Activated gamma-delta T cell treated with anti-CD3 and anti-CD28 coated beads, Interleukin-2, amount 50 U/mL, for 16 hours (primary cell): ENCODE data around the gene ZNF561.
A peak's percentile ranks its signal among the peaks of the same experiment; 100 is the strongest.
"Not testable (repeated sequence)": the region's sequence is repeated elsewhere in the genome, so short reads cannot be mapped to it uniquely, and the experiment has no call there.

Experiments used
- DNase-seq: peaks from one replicate; pipeline ENCODE4 v3.0.0-alpha.2; 2020; ENCODE audit warnings: low read depth

The ZNF561 gene

DNA sequence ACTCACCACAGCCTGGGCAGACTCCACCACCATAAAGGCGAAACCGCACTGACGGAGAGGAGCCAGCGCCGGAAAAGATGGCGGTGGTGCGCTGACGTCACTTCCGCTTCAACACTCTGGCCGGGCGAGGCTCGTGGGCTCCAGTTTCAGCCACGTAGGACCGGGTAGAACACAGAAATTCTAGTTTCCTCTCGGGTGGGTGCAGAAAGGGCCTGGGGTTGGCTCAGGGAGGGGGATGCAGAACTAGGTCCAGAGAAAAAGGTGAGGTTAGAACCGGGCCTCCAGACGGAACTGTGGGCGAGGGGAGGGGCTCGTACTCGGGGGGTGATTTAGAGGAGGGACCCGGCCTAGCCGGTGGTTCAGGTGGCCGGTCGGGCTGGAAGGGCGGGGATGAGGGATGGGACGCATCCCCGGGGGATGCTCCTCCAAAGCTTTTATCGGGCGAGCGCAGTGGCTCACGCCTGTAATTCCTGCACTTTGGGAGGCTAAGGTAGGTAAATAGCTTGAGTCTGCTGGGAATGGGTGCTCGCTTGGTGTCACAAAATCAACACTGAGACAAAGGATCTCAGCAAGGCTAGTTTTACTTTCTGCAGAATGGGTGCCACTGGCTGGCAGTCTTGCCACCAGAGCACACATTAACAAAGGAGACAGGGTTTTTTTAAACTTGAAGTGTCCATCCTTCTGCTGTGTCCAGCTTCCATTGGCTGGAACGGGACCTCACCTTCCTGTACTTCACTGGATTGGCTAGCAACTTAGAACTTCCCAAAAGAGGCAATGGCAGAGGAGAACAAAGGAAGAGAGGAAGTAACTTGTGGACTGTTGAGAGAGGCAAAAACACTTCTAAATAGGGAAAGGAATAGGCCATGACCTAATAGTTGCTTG, at the start of gene ZNF561:
TSS of gene ZNF561 (minus strand) at position 77 of the 882 bp plus-strand sequence. CDS start 1,776 bp downstream, outside the sequence.
- DNase-seq: peak; percentile 84

GRCh38 chr19:9668544-9668943, 47.5 kb upstream of the ZNF561 start:
- no peak for DNase-seq

GRCh38 chr19:9667898-9668297, 46.9 kb upstream of the ZNF561 start:
- DNase-seq: no peak

GRCh38 chr19:9658769-9659168, 37.7 kb upstream of the ZNF561 start:
- DNase-seq: no peak

GRCh38 chr19:9653066-9653555, 32.1 kb upstream of the ZNF561 start:
- DNase-seq: not testable (repeated sequence)

GRCh38 chr19:9651464-9651863, 30.4 kb upstream of the ZNF561 start:
- not testable (repeated sequence) for DNase-seq

DNA sequence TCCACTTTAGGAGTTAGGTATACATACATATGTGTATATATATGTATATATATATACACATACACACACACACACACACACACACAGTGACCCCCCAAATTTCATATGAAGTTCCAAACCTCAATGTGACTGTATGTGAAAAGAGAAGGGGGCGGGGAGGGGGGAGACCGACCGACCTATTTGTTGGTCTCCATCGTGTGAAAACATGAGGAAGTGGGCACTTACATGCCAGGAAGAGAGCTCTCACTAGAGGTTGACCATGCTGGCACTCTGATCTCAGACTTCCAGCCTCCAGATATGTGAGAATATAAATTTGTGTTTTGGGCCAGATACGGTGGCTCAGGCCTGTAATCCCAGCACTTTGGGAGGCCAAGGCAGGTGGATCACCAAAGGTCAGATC, 29.3 kb upstream of the ZNF561 start:
- DNase-seq: no peak

- no peak for DNase-seq
Measured at GRCh38 chr19:9645472-9645871, 24.4 kb upstream of the ZNF561 start.

- no peak for DNase-seq
Measured at GRCh38 chr19:9644472-9644871, 23.4 kb upstream of the ZNF561 start.

DNA sequence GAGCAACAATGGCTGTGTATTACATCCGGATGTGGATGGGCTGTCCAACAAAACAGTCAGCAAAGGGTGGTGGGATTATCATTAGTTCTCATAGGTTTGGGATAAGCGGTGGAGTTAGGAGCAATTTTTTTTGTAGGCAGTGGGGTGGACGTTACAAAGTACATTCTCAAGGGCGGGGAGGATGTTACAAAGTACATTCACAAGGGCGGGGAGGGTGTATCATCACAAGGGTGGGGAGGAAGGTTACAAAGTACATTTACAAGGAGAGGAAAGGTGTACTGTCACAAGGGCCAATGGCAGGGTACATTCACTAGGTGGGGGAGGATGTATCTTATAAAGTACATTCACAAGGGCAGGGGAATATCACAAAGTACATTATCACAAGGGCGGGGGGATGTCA, 20.8 kb upstream of the ZNF561 start:
- no peak for DNase-seq

- no peak for DNase-seq
Measured at GRCh38 chr19:9640956-9641355, 19.9 kb upstream of the ZNF561 start.

DNA sequence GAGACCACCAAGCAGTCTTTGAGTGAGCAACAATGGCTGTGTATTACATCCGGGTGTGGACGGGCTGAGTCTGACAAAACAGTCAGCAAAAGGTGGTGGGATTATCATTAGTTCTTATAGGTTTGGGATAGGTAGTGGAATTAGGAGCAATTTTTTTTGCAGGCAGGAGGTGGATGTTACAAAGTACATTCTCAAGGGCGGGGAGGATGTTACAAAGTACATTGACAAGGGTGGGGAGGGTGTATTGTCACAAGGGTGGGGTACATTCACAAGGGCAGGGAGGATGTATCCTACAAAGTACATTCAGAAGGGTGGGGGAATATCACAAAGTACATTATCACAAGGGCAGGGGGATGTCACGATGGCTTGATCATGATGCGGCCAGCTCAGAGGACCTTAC, 15.0 kb upstream of the ZNF561 start:
- DNase-seq: no peak

GRCh38 chr19:9627856-9628255, 6.8 kb upstream of the ZNF561 start:
- no peak for DNase-seq

DNA sequence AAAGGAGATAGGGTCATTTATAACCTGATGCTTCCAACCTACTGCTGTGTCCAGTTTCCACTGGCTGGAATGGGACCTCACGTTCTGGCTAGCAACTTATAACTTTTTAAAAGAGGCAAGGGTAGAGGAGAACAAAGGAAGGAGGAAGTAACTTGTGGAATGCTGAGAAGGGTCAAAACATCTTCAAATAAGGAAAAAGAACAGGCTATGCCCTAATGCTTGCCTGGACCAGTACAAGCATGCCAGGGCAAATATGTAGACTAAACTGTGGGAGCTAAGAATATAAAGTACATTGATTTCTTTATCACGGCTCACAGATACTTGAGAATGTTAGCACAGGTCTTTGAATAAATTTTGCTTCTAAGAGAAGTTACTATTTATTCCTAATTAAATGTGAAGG, 1.5 kb upstream of the ZNF561 start:
- no peak for DNase-seq

GRCh38 chr19:9620842-9621155, 233 bp downstream of the ZNF561 start:
- no peak for DNase-seq

- DNase-seq: no peak
Measured at GRCh38 chr19:9615844-9616243, 5.2 kb downstream of the ZNF561 start.

DNA sequence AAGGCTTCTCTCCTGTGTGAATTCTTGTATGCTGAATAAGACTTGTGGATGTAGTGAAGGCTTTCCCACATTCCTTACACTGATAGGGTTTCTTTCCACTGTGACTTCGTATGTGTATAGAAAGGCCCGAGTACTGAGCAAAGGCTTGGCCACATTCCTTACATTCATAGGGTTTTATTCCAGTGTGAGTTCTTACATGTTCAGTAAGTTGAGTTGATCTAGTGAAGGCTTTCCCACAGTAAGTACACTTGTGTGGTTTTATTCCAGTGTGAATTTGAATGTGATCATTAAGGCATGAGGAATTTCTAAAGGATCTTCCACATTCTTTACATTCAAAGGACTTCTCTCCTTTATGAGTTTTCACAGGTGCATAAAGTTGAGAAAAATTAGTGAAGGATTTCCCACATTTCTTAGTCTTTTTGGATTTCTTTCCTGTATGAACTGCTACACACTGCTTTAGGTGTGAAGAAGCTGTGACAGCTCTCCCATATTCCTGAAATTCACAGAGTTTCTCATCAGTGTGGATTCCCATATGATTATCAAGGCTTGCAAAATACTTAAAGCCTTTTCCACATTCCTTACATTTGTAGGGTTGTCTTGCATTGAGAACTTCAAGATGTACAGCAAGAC, 10.4 kb downstream of the ZNF561 start:
- DNase-seq: no peak

DNA sequence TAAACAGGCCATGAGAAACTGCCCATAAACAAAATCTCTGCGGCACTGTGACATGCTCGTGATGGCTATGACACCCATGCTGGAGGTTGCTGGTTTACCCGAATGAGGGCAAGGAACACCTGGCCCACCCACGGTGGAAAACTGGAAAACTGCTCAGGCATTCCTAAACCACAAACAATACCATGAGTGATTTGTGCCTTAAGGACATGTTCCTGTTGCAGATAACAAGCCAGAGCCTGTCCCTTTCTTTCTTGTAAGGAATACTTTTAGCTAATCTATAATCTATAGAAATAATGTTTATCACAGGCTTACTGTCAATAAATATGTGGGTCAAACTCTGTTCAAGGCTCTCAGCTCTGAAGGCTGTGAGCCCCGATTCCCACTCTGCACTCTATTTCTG, 12.1 kb downstream of the ZNF561 start:
- DNase-seq: no peak

DNA sequence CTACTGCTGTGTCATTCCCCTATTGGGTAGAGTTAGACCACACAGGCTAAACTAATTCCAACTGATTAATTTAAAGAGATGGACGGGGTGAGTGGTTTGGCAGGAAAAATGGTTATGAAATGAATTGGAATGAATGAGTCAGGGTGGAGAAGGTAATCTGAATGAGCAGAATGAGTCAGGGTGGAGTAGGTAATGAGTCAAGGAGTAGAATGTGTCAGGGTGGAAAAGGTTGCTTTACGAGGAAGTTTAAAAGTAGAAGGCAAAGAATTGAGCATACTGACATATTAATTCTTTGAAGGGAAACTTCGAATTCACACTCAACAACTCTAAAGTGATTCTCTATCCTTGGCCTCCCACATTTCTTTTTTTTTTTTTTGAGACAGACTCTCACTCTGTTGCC, 24.0 kb downstream of the ZNF561 start:
- DNase-seq: no peak

GRCh38 chr19:9586764-9587163, 34.3 kb downstream of the ZNF561 start:
- peak; percentile 69 for DNase-seq

DNA sequence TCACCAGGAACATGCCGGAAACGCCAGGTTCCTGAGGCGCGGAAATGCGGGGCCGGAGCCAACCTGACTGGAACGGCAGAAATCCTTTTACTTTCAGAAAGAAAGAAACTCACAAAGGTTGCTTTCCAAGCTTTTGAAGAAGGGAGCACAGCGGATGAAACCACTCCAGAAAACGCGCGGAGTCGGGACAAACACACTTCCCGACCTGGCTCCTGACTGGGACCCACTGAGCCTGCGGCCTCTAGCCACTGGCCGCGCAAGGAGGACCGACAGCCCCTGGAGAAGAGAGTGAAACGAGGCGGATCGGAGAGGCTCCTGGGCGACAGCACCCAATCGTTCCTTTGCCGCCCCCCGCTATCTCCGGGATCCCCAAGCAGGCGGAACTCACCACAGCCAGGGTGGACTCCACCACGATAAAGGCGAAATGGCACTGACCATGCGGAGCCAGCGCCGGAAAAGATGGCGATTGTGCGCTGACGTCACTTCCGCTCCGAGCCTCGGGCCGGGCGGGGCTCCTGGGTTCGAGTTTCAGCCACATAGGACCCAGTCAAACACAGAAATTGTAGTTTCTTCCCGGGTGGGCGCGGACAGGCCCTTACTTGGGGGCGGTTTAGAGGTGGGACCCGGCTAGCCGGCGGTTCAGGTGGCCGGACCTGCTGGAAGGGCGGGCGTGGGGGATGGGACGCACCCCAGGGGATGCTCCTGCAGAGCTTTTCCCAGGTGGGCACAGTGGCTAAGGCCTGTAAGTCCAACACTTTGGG, 36.8 kb downstream of the ZNF561 start, which contains the start of gene ZNF121:
TSS of gene ZNF121 (minus strand) at position 432 of the 761 bp plus-strand sequence. CDS start 16,407 bp downstream, outside the sequence.
- DNase-seq: peak; percentile 69

GRCh38 chr19:9582081-9582725, 38.8 kb downstream of the ZNF561 start:
- not testable (repeated sequence) for DNase-seq
